Endothelial cell of umbilical vein (primary cell): ENCODE data around the gene KCNH2. TPM values are rescaled to one million over a fixed set of nuclear protein-coding genes. Genes with fewer than 3 reads are reported as not detected.

Experiments
- BruUV-seq: library from RNA; stranded (reverse); fragments of 400-500 nt; replicated peaks from 2 replicates; lab custom pipeline; 2021; lab: Mats Ljungman, UMichigan
- CTCF ChIA-PET: fragments of 300-600, 350-600 bp; sonication (Branson Sonifier 250); formaldehyde crosslinking; loops from one replicate; lab custom pipeline; 2021; ENCODE audit warnings: antibody characterized with exemption, inconsistent platforms; lab: Charles Lee
- POLR2A ChIA-PET: fragments of 300-600, 350-600 bp; sonication (Branson Sonifier 250); formaldehyde crosslinking; loops from one replicate; lab custom pipeline; 2021; ENCODE audit warnings: antibody characterized with exemption, inconsistent platforms; lab: Charles Lee
- DNase-seq: peaks from one replicate; pipeline ENCODE4 v3.0.0-alpha.2; 2011; ENCODE audit warnings: low read depth, low spot score
- FAIRE-seq: peaks from 2 replicates; lab custom pipeline; 2011; peaks lifted over from hg19 to GRCh38; lab: Jason Lieb, UNC
- H2AFZ ChIP-seq: 2 replicates; pipeline ENCODE4 v1.6.0; 2012; ENCODE audit warnings: low read depth, low read length, control low read depth, inconsistent platforms
- H3K27ac ChIP-seq: 2 replicates; pipeline ENCODE4 v1.5.1; 2011; ENCODE audit warnings: low read depth, mild to moderate bottlenecking, control low read depth, low read length, moderate library complexity; ENCODE audit not compliant: insufficient read depth
- H3K27me3 ChIP-seq, 2 experiments: 2 replicates each; pipeline versions ENCODE4 v1.6.0 to v1.6.1; 2011; ENCODE audit warnings: low read length in 2 of 2, mixed read lengths in 1 of 2; ENCODE audit not compliant: control insufficient read depth in 2 of 2, insufficient read depth in 2 of 2
- H3K36me3 ChIP-seq, 2 experiments: 2 replicates in 1 of 2; 3 replicates in 1 of 2; pipeline ENCODE4 v1.5.1; 2011; ENCODE audit warnings: low read length in 2 of 2, mild to moderate bottlenecking in 1 of 2, moderate library complexity in 1 of 2; ENCODE audit not compliant: control insufficient read depth in 2 of 2, insufficient read depth in 2 of 2; ENCODE audit errors: extremely low read depth in 1 of 2
- H3K4me1 ChIP-seq: 3 replicates; pipeline ENCODE4 v1.5.1; 2011; ENCODE audit warnings: mild to moderate bottlenecking, low read length; ENCODE audit not compliant: control insufficient read depth, insufficient read depth; ENCODE audit errors: extremely low read depth
- H3K4me2 ChIP-seq: 2 replicates; pipeline ENCODE4 v1.6.1; 2011; ENCODE audit warnings: low read length, control low read depth, mixed read lengths; ENCODE audit not compliant: insufficient read depth
- H3K4me3 ChIP-seq, 3 experiments: fragments of 200-600 bp in 1 of 3; sonication (generic), shearing (Covaris generic) in 1 of 3; replicated peaks in 1 of 3; 2 replicates each; pipeline ENCODE4 v1.5.1; 2011 to 2016; ENCODE audit warnings: control low read depth in 3 of 3, low read length in 3 of 3, mild to moderate bottlenecking in 2 of 3, inconsistent platforms in 1 of 3, low read depth in 1 of 3, moderate library complexity in 1 of 3; ENCODE audit not compliant: insufficient read depth in 1 of 3
- H3K79me2 ChIP-seq: 2 replicates; pipeline ENCODE4 v1.6.0; 2012; ENCODE audit warnings: low read length, inconsistent platforms; ENCODE audit not compliant: control insufficient read depth, insufficient read depth
- H3K9ac ChIP-seq: replicated peaks from 2 replicates; pipeline ENCODE3; 2011; ENCODE audit warnings: low read length, control low read depth; ENCODE audit not compliant: insufficient read depth; ENCODE audit errors: extremely low read depth
- H3K9me1 ChIP-seq: replicated peaks from 3 replicates; pipeline ENCODE4 v1.6.0; 2011; ENCODE audit warnings: mild to moderate bottlenecking, low read length; ENCODE audit not compliant: control insufficient read depth, insufficient read depth; ENCODE audit errors: extremely low read depth
- H3K9me3 ChIP-seq: replicated peaks from 2 replicates; pipeline ENCODE4 v1.5.1; 2012; ENCODE audit warnings: low read length, inconsistent platforms; ENCODE audit not compliant: control insufficient read depth, insufficient read depth
- H4K20me1 ChIP-seq: replicated peaks from 2 replicates; pipeline ENCODE3; 2011; ENCODE audit warnings: mild to moderate bottlenecking, low read length; ENCODE audit not compliant: control insufficient read depth, insufficient read depth; ENCODE audit errors: extremely low read depth
- EZH2 ChIP-seq: IDR thresholded peaks from 2 replicates; pipeline ENCODE4 v1.6.1; 2012; ENCODE audit warnings: borderline replicate concordance, low read depth, mild to moderate bottlenecking, moderate library complexity, low read length, inconsistent platforms; ENCODE audit not compliant: severe bottlenecking
- FOS ChIP-seq: IDR thresholded peaks from 2 replicates; pipeline ENCODE4 v1.6.1; 2011; ENCODE audit warnings: mild to moderate bottlenecking, low read length, moderate library complexity, borderline replicate concordance; ENCODE audit not compliant: insufficient read depth
- GATA2 ChIP-seq: IDR thresholded peaks from 2 replicates; pipeline ENCODE4 v1.7.0; 2011; ENCODE audit warnings: low read depth, mild to moderate bottlenecking, moderate library complexity, mixed read lengths, low read length; ENCODE audit not compliant: insufficient read length, insufficient read depth
- JUN ChIP-seq: IDR thresholded peaks from 2 replicates; pipeline ENCODE4 v1.6.1; 2011; ENCODE audit warnings: borderline replicate concordance, low read depth; ENCODE audit not compliant: insufficient read length, insufficient read depth
- MYC ChIP-seq: IDR thresholded peaks from one replicate; pipeline ENCODE4 v1.6.1; 2011; ENCODE audit warnings: mild to moderate bottlenecking, low read depth, low read length
- POLR2A ChIP-seq: IDR thresholded peaks from 2 replicates; pipeline ENCODE4 v1.6.1; 2012; ENCODE audit warnings: low read depth, mild to moderate bottlenecking, control low read depth, low read length
- POLR2AphosphoS5 ChIP-seq: IDR thresholded peaks from 2 replicates; pipeline ENCODE4 v1.6.1; 2012; ENCODE audit warnings: low read depth, mild to moderate bottlenecking, control low read depth, low read length, moderate library complexity; ENCODE audit not compliant: insufficient read depth
- dilution Hi-C: fragments of 300-500 bp; cut with MboI; formaldehyde crosslinking; loops from one replicate; pipeline ENCODE4 v1.15.0; 2019; ENCODE audit warnings: low sequenced_read_pairs; ENCODE audit not compliant: extremely low pct_ligation_motif_present
- intact Hi-C: fragments of 100-400 bp; cut with micrococcal nuclease; formaldehyde crosslinking; loops from one replicate; pipeline ENCODE4 v1.10.0; 2022
- polyA plus RNA-seq, 4 experiments: library from polyadenylated mRNA; depleted of rRNA in 3 of 4; stranded (reverse) in 3 of 4; unstranded in 1 of 4; fragments of >200 nt; gene quantifications; 2 replicates each; pipeline versions ENCODE4 v1.2.1 to v1.2.3, GENCODE V29; 2011 to 2012; ENCODE audit warnings: missing spikeins in 1 of 4
- total RNA-seq: library from RNA; stranded (reverse); gene quantifications from 2 replicates; pipeline ENCODE4 v1.2.3, GENCODE V29; 2021
- TF ChIP-seq, protein P1 (sequence below): IDR thresholded peaks from 2 replicates; pipeline ENCODE4 v1.6.1; 2011; ENCODE audit not compliant: insufficient read depth, insufficient read length
- TF ChIP-seq, protein P2 (sequence below), 2 donors: IDR thresholded peaks; 1 replicate in 1 of 2; 2 replicates in 1 of 2; pipeline ENCODE4 v1.5.1; 2011; ENCODE audit warnings: low read length in 2 of 2, mild to moderate bottlenecking in 2 of 2, moderate library complexity in 2 of 2, control low read depth in 1 of 2, inconsistent platforms in 1 of 2, low read depth in 1 of 2; ENCODE audit not compliant: insufficient read depth in 1 of 2; ENCODE audit errors: extremely low read depth in 1 of 2

KCNH2 gene
- total and polyA plus RNA-seq, 2 donors (not counting 3 experiments of a cell fraction or from before 2014, with no cell fraction given): 0.03 to 0.09 TPM

DNA sequence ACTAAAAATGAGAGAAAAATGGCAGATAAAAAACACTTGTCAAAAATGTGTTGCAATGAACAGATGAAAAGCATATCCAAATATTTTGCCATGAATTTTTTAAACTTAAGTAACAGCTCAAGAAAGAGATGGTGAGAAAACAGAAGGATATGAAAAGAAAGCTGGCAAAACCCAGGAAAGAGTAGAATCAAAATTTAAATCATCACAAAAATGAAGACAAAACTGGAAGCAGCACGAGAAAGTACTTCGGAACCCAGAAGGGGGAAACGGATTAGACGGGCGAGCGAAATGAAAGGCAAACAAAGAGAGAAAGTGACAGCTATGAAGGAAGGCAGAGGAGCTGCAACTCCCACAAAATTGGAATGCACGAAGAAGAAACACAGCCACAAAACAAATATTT lies 60.2 kb downstream of the KCNH2 start:
- Histone ChIP-seq H2AFZ (no peak overlapping the region), H3K9me3 (no peaks in the 10 kb centered on the region), H3K4me3 (no peak overlapping the region), H3K9me1 (no peaks in the 10 kb centered on the region), H3K79me2 (no peaks in the 10 kb centered on the region), H3K36me3 (no peaks in the 10 kb centered on the region), H3K27me3 (peaks cover 15% of the 10 kb centered on the region in 2 experiments), H3K27ac (no peak overlapping the region), H3K4me2 (no peak overlapping the region), H3K4me1 (no peaks in the 10 kb centered on the region), H3K9ac (no peak overlapping the region), H4K20me1 (no peaks in the 10 kb centered on the region)
- TF ChIP-seq POLR2A: no peak
- TF ChIP-seq FOS: no peak
- no peak for TF ChIP-seq JUN
- TF ChIP-seq, protein P1, sequence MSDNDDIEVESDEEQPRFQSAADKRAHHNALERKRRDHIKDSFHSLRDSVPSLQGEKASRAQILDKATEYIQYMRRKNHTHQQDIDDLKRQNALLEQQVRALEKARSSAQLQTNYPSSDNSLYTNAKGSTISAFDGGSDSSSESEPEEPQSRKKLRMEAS: no peak
- no peak for TF ChIP-seq POLR2AphosphoS5
- TF ChIP-seq EZH2: no peak
- TF ChIP-seq, protein P2, sequence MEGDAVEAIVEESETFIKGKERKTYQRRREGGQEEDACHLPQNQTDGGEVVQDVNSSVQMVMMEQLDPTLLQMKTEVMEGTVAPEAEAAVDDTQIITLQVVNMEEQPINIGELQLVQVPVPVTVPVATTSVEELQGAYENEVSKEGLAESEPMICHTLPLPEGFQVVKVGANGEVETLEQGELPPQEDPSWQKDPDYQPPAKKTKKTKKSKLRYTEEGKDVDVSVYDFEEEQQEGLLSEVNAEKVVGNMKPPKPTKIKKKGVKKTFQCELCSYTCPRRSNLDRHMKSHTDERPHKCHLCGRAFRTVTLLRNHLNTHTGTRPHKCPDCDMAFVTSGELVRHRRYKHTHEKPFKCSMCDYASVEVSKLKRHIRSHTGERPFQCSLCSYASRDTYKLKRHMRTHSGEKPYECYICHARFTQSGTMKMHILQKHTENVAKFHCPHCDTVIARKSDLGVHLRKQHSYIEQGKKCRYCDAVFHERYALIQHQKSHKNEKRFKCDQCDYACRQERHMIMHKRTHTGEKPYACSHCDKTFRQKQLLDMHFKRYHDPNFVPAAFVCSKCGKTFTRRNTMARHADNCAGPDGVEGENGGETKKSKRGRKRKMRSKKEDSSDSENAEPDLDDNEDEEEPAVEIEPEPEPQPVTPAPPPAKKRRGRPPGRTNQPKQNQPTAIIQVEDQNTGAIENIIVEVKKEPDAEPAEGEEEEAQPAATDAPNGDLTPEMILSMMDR (IDR thresholded peaks at IDR 0.05; ENCODE audit: extremely low read depth in 1 of 2, insufficient read depth in 1 of 2, low read depth in 1 of 2, low read length in 2 of 2): no peak
- no peak for TF ChIP-seq MYC
- no peak for TF ChIP-seq GATA2
- FAIRE-seq (no peak), DNase-seq (no peak)
- intact Hi-C loops (no loop called here), dilution Hi-C loops (no loop called here)
- POLR2A ChIA-PET: no interaction called here
- BruUV-seq: no TSS peak
- CTCF ChIA-PET: interaction anchor here (1.0 to 1.8 kb wide), 3 partner anchors 9 to 45 kb away, joined by 3 to 6 read pairs (median 4); no protein-coding TSS in a partner anchor
